HG03025 (cell line): Measurements from ENCODE around the gene TMEM59L.

Experiments
- ATAC-seq: cut with Tn5 transposase; IDR thresholded peaks from one replicate; pipeline ENCODE4 v1.9.1; 2021; ENCODE audit warnings: mild to moderate bottlenecking, moderate library complexity; ENCODE audit not compliant: unreplicated experiment, low FRiP score

Gene TMEM59L

DNA sequence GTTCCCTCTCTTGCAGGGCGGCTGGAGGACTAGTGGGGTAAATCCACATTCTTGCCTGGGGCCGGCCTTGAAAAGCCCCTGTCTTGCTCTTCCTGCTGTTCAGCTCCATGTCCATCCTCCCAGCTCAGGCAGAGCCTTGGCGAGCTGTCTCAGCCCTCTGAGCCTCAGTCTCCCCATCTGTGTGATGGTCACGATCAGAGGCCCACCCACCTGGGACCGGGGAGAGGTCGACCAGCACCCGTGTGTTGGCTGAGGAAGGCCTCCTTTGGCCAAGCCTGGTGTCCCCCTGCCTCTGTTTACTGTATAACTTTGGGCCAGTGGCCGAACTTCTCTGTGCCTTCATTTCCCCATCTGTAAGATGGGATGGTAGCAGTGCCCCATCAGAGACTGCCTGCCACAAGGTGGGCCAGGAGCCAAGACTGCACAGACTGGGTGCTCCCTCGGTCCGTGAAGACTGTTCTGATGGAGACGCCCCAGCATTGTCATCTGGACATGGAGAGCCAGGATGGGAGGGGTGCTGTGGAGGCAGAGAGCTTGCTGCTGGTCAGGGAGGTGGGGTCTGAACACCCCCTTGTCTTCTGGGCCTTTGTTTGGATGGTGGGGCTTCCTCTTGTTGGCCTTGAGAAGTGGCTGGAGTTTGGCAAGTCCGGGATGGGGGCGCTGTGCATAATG is 42.6 kb downstream of the TMEM59L start:
- ATAC-seq, result no peak

- ATAC-seq, result no peak
These were observed 43.8 kb downstream of the TMEM59L start for GRCh38 chr19:18656337-18657086.

DNA sequence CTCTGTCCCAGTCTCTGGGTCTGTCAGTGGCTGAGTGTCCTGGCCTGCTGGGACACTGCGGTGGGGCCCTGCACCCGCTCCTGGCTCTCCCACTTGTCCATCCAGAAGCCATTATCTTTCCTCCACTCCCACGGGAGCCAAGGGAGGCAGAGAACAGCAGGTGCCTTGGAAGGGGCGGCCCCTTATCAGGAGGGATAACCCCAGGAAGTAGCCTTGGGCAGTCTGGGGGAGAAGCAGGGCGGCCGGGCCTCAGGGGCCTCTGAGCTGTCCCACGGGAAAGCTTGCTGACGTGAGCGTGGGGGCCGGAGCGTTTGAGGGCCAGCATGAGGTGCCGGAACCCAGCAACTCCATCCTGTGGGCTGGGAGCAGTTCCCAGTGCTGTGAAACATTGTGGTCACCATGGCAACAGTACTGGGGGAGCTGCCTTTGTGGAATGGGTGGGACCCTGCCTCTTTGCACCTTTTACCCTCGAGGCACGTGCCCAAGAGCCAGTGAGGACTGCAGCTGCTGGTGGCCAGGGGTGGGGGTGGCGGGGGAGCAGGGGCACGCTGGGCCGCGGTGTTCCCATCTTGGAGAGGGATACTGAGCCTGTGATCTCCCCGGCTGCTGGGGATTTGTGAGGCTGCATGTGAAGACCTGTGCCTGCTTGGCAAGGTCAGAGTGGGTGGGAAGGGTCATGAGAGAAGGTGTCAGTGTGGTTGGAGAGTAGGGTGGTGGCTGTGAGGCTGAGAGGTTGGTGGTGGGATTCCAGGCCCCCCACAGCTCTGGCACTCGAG is 45.1 kb downstream of the TMEM59L start:
- ATAC-seq, result no peak

GRCh38 chr19:18658366-18658855 is 45.7 kb downstream of the TMEM59L start:
- ATAC-seq, result no peak

- no peak for ATAC-seq
These were observed 46.8 kb downstream of the TMEM59L start for GRCh38 chr19:18659281-18660050.

- no peak for ATAC-seq
These were observed 47.6 kb downstream of the TMEM59L start for GRCh38 chr19:18660051-18660910.

DNA sequence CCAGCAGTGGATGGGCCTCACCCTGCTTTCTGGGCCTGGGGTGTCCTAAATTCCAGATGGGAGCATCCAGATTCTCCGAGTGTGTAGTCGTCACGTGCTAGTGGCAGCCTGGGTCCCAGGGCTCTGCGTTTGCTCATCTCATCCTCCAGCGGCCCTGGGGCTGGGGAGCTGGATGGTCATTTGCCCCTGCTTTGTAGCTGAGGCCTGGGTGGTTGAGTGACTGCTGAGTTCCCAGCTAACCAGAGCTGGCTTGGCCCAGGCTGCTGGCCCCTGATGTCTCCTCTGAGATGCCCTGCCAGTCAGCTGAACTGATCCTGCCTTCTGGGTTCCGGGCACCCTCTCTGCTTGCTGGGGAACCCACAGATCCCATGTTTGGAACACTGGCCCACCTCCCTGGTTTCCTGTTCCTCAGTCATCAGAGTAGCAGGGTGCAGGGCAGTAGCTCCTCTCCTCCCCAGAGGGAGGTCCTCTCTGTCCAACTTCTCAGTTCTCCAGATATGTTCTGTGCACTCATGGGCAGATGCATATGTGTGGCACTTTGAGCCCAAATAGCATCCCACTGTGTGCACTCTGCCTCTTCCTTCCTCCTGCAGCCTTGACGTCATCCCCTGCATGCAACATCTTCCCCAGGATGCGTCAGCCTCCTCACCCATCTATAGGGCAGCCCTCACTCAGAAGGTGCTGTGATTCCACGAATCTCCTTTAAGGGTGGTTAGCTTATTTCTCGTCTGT is 48.4 kb downstream of the TMEM59L start:
- no peak for ATAC-seq

DNA sequence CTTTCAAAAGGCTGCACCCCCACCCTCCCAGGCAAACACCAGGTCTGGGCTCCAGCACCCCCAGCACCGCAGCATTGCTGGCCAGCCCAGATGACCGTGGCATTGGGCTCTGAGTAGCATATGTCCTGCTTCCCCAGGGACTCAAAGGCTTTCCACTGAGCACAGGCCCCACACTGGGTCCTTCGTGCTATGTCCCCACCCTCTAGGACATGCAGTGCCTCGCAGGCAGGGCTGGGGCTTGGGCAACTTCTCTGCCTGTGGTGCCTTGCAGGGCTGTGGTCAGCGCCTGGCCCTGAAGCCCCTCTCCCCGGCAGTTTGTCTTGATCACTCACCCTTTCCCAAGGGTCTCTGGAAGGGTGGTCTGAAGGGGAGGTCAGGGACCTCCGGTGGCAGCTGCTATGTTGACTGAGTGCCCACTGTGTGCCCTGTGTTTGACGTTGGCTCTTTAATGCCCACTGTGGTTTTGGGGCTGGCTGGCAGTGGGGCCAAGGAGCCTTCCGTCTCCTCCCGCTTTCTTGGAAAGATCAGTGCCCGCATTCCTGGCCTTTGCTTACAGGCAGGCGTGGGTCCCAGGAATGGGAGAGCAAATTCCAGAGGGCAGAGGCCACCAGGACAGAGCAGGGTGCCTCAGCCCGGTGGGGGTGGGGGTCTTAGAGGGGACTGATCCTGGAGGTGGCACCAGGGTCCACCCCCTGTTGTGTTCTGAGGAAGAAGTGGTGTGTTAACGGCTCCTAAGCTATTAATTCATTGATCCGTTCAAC is 50.5 kb downstream of the TMEM59L start:
- ATAC-seq, result no peak

DNA sequence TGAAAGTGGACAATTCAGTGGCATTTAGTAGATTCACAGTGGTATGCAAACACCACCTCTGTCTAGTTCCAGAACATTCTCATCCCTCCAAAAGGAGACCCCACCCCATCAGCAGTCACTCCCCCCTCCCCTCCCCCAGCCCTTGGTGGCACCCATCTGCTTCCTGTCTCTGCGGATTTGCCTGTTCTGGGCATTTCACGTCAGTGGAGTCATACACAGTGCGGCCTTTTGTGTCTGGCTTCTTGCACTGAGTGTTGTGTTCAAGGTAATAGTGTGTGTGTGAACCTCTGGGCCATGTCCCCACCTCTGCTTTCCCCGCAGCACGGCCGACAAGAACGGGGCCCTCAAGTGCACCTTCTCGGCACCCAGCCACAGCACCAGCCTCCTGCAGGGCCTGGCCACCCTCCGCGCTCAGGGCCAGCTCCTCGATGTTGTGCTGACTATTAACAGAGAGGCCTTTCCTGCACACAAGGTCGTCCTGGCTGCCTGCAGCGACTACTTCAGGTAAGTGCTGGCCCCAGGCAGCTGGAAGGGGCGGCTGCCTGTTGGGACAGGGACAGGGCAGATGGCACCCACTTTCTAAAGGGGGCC is 51.4 kb downstream of the TMEM59L start:
- no peak for ATAC-seq

DNA sequence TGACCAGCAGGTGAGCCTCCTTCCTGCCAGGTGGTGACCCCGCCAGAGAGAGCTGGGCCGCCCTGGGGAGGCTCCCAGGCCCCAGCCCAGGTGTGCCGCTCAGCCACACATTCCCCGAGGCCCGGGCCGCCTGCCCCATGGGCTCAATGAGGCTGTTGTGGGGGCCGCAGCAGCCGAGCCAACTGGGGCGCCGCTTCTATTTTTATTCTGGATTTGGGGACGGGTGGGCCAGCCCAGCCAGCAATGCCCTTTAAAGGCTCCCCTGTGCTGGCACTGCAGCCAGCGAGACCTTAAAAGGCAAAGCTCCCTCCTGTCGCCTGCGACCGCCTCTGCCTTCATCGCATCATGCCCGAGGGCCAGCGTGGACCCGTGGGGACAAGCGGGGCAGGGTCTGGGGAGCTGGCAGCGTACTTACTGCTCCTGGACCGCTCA is 53.1 kb downstream of the TMEM59L start:
- no peak for ATAC-seq

GRCh38 chr19:18666317-18666716 is 53.6 kb downstream of the TMEM59L start:
- no peak for ATAC-seq

DNA sequence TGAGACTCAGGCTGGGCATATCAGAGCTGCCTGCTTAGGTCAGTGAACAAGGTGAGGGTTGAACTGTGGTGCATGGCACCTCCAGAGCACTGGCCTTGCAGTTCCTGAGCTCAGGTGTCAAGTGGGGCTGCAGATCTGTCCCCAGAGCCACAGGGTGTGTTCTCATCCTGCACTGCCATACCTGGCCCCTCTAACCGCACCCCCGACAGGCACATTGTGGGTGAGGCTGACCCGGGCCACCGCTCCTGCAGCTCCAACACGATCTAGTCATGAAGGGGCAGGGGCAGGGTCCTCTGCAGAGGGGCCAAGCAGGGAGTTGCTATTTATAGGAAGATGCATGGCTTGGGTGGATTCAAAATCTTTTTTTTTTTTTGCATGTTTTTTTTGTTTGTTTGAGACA is 54.1 kb downstream of the TMEM59L start:
- no peak for ATAC-seq

- ATAC-seq, result no peak
These were observed 55.0 kb downstream of the TMEM59L start for GRCh38 chr19:18667531-18668251.

- no peak for ATAC-seq
These were observed 55.6 kb downstream of the TMEM59L start for GRCh38 chr19:18668252-18668631.

GRCh38 chr19:18668744-18669523 is 56.3 kb downstream of the TMEM59L start:
- no peak for ATAC-seq

GRCh38 chr19:18669524-18669817 is 56.8 kb downstream of the TMEM59L start:
- no peak for ATAC-seq

DNA sequence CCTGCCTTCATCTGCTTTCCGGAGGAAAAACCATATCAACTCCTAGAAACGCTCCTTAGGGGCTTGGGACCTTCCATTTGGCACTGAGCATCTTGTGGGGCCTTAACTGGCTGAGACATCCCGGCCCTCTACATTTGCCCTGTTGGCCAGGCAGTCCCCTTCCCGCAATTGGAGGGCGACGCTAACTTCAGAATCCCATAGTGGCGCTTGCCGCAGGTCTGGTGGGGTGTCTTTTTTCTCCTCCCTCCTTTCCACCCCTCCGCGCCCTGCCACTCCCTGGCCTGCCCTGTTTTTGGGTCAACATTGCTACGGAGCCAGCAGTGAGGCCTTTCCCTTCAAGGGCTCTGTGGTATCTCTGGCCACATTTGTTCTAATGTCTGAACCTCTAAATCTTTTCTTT is 57.2 kb downstream of the TMEM59L start:
- no peak for ATAC-seq
